CD4-positive, alpha-beta memory T cell (primary cell): ENCODE results near the gene ESRRA. TPM values are rescaled to one million over a fixed set of nuclear protein-coding genes. Genes with fewer than 3 reads are reported as not detected.

Source experiments
- CTCF ChIA-PET: fragments of 350-600 bp; sonication (Branson Sonifier 250); formaldehyde crosslinking; loops from one replicate; lab custom pipeline; 2021; ENCODE audit warnings: inconsistent platforms; ENCODE audit not compliant: partially characterized antibody; lab: Charles Lee
- POLR2A ChIA-PET: fragments of 350-600 bp; sonication (Branson Sonifier 250); formaldehyde crosslinking; loops from one replicate; lab custom pipeline; 2021; ENCODE audit not compliant: partially characterized antibody; lab: Charles Lee
- DNase-seq, 5 donors: peaks; one replicate each; pipeline versions ENCODE4 v3.0.0 to v3.0.0-alpha.2; 2020 to 2022; ENCODE audit warnings: mixed read lengths in 1 of 5
- H3K27ac ChIP-seq: one replicate; pipeline ENCODE4 v1.7.0; 2013; ENCODE audit warnings: low read depth, low read length
- H3K27me3 ChIP-seq: 2 replicates; pipeline ENCODE4 v1.7.0; 2013; ENCODE audit warnings: mild to moderate bottlenecking, low read length, moderate library complexity; ENCODE audit not compliant: insufficient read depth
- H3K36me3 ChIP-seq: 2 replicates; pipeline ENCODE4 v1.7.0; 2013; ENCODE audit warnings: mild to moderate bottlenecking, low read length, moderate library complexity; ENCODE audit not compliant: insufficient read depth
- H3K4me1 ChIP-seq: 2 replicates; pipeline ENCODE4 v1.7.0; 2013; ENCODE audit warnings: mild to moderate bottlenecking, low read length, moderate library complexity; ENCODE audit not compliant: insufficient read depth
- H3K4me3 ChIP-seq, 2 donors: one replicate each; pipeline ENCODE4 v1.7.0; 2013; ENCODE audit warnings: low read length in 2 of 2, mild to moderate bottlenecking in 1 of 2
- H3K9me3 ChIP-seq, 2 donors: one replicate each; pipeline ENCODE4 v1.7.0; 2013; ENCODE audit warnings: low read length in 2 of 2, control low read depth in 1 of 2; ENCODE audit not compliant: control insufficient read depth in 1 of 2
- H3K27ac Mint-ChIP-seq, 7 donors: one replicate each; pipeline ENCODE4 v1.8.0; 2020 to 2021; ENCODE audit warnings: mixed read lengths in 7 of 7, mild to moderate bottlenecking in 6 of 7, inconsistent platforms in 3 of 7, moderate library complexity in 3 of 7
- H3K27me3 Mint-ChIP-seq, 2 donors: one replicate each; pipeline ENCODE4 v1.8.0; 2020 to 2021; ENCODE audit warnings: mixed read lengths in 2 of 2
- H3K36me3 Mint-ChIP-seq, 2 donors: one replicate each; pipeline ENCODE4 v1.8.0; 2020 to 2021; ENCODE audit warnings: mixed read lengths in 2 of 2, inconsistent platforms in 1 of 2, mild to moderate bottlenecking in 1 of 2
- H3K4me1 Mint-ChIP-seq, 4 donors: one replicate each; pipeline ENCODE4 v1.8.0; 2020 to 2021; ENCODE audit warnings: mixed read lengths in 4 of 4, mild to moderate bottlenecking in 1 of 4
- H3K4me3 Mint-ChIP-seq, 8 donors: one replicate each; pipeline ENCODE4 v1.8.0; 2020 to 2021; ENCODE audit warnings: mixed read lengths in 8 of 8, mild to moderate bottlenecking in 7 of 8, moderate library complexity in 6 of 8, inconsistent platforms in 3 of 8
- H3K9me3 Mint-ChIP-seq, 8 donors: one replicate each; pipeline ENCODE4 v1.8.0; 2020 to 2021; ENCODE audit warnings: mixed read lengths in 8 of 8, mild to moderate bottlenecking in 5 of 8, inconsistent platforms in 3 of 8, moderate library complexity in 1 of 8
- intact Hi-C: fragments of 100-400 bp; cut with micrococcal nuclease; formaldehyde crosslinking; loops from one replicate; pipeline ENCODE4 v1.15.1; 2023
- polyA plus RNA-seq, 2 donors: library from polyadenylated mRNA; unstranded; fragments of 300-500 nt; fragmentation: Illumina TruSeq; gene quantifications; one replicate each; pipeline ENCODE4 v1.2.3, GENCODE V29; 2021
- total RNA-seq, 2 experiments: library from RNA; stranded (reverse); gene quantifications; one replicate each; pipeline ENCODE4 v1.2.3, GENCODE V29; 2021

Gene ESRRA
- total and polyA plus RNA-seq, 4 experiments from 2014 or later: 4.4 to 31.9 (median 20.9) TPM

GRCh38 chr11:64317961-64318765 lies 12.8 kb downstream of the ESRRA start, which contains the start of gene PRDX5:
TSS of gene PRDX5 (plus strand) at chr11:64318121. CDS start at chr11:64318216, 95 bp downstream.
- H3K27ac Mint-ChIP-seq: peak within 1 kb of the TSS; percentile 97 to 100 (median 100)
- H3K36me3 ChIP-seq: peaks cover 12% of the 10 kb centered on the region
- H3K27me3 Mint-ChIP-seq: no peaks in the 10 kb centered on the region
- H3K4me1 Mint-ChIP-seq: peaks cover 17 to 44% (median 29%) of the 10 kb centered on the region in 4 donors
- H3K4me3 Mint-ChIP-seq: peak within 1 kb of the TSS; percentile 95 to 99 (median 96)
- H3K4me1 ChIP-seq: peaks cover 26% of the 10 kb centered on the region
- H3K9me3 ChIP-seq: no peaks in the 10 kb centered on the region
- ChIA-PET CTCF (interaction anchor here (0.7 to 3.8 kb wide), 25 partner anchors 9 to 334 kb away, joined by 3 to 54 read pairs (median 5); partner anchors contain the start of genes CATSPERZ, CCDC88B, ESRRA and FERMT3), POLR2A (interaction anchor here (0.8 to 4.8 kb wide), 40 partner anchors 11 to 1761 kb away, joined by 3 to 153 read pairs (median 6); partner anchors contain the start of genes BAD, C11orf98, CATSPERZ and CCDC85B)
- H3K27ac ChIP-seq: peak within 1 kb of the TSS; percentile 96
- DNase-seq: peak; percentile 96 to 98 (median 97)
- H3K36me3 Mint-ChIP-seq: peaks cover 15 to 35% of the 10 kb centered on the region in 2 donors
- H3K9me3 Mint-ChIP-seq: peaks cover 0 to 2% (median 0%) of the 10 kb centered on the region in 8 donors
- peak within 1 kb of the TSS; percentile 68 to 72 for H3K4me3 ChIP-seq
- H3K27me3 ChIP-seq: no peaks in the 10 kb centered on the region
- intact Hi-C loops: loop anchor here (1.0 to 5.0 kb wide), 7 partner anchors 13 to 335 kb away; partner anchors contain the start of genes CCDC88B, ESRRA, GPR137 and RPS6KA4

- Histone ChIP-seq H3K36me3 (peaks cover 12% of the 10 kb centered on the region), H3K27ac (peak overlapping the region; percentile 96), H3K4me3 (peak overlapping the region in 1 of 2 donors; percentile 72), H3K27me3 (no peaks in the 10 kb centered on the region), H3K4me1 (peaks cover 26% of the 10 kb centered on the region), H3K9me3 (no peaks in the 10 kb centered on the region)
- H3K27ac Mint-ChIP-seq: peak overlapping the region; percentile 97 to 100 (median 100)
- intact Hi-C loops: loop anchor here (1.0 to 5.0 kb wide), 2 partner anchors 12 to 38 kb away; partner anchors contain the start of gene RPS6KA4
- POLR2A ChIA-PET: interaction anchor here (1.3 to 4.8 kb wide), 10 partner anchors 15 to 492 kb away, joined by 3 to 153 read pairs (median 18); partner anchors contain the start of genes CATSPERZ, CCDC88B, ESRRA and FKBP2
- no peak for DNase-seq
- peaks cover 16 to 41% (median 27%) of the 10 kb centered on the region in 4 donors for H3K4me1 Mint-ChIP-seq
- H3K36me3 Mint-ChIP-seq: peaks cover 12 to 35% of the 10 kb centered on the region in 2 donors
- H3K4me3 Mint-ChIP-seq: peak overlapping the region; percentile 95 to 99 (median 96)
- H3K27me3 Mint-ChIP-seq: no peaks in the 10 kb centered on the region
- peaks cover 0 to 2% (median 0%) of the 10 kb centered on the region in 8 donors for H3K9me3 Mint-ChIP-seq
- CTCF ChIA-PET: interaction anchor here (1.1 to 3.8 kb wide), 11 partner anchors 8 to 334 kb away, joined by 5 to 54 read pairs (median 10); partner anchors contain the start of genes CCDC88B, ESRRA, FERMT3 and RPS6KA4
Observed at GRCh38 chr11:64318766-64319761, 13.7 kb downstream of the ESRRA start.

- Mint-ChIP-seq H3K27me3 (no peaks in the 10 kb centered on the region), H3K36me3 (peaks cover 9 to 32% of the 10 kb centered on the region in 2 donors), H3K4me1 (peaks cover 16 to 41% (median 26%) of the 10 kb centered on the region in 4 donors), H3K9me3 (peaks cover 0 to 2% (median 0%) of the 10 kb centered on the region in 8 donors), H3K27ac (peak overlapping the region in 6 of 7 donors; percentile 28 to 68 (median 58)), H3K4me3 (peak overlapping the region in 3 of 8 donors; percentile 17 to 47 (median 17))
- intact Hi-C loops: no loop called here
- H3K4me1 ChIP-seq: peaks cover 26% of the 10 kb centered on the region
- no peak for DNase-seq
- H3K4me3 ChIP-seq: no peak overlapping the region
- H3K36me3 ChIP-seq: no peaks in the 10 kb centered on the region
- H3K27ac ChIP-seq: no peak overlapping the region
- POLR2A ChIA-PET: no interaction called here
- CTCF ChIA-PET: interaction anchor here (1.0 to 1.1 kb wide), 2 partner anchors 11 to 17 kb away, joined by 3 to 5 read pairs; no protein-coding TSS in a partner anchor
- no peaks in the 10 kb centered on the region for H3K9me3 ChIP-seq
- no peaks in the 10 kb centered on the region for H3K27me3 ChIP-seq
Observed at GRCh38 chr11:64320556-64320955, 15.2 kb downstream of the ESRRA start.

- Histone ChIP-seq H3K9me3 (no peaks in the 10 kb centered on the region), H3K27ac (no peak overlapping the region), H3K27me3 (no peaks in the 10 kb centered on the region), H3K4me1 (peaks cover 25% of the 10 kb centered on the region), H3K36me3 (no peaks in the 10 kb centered on the region), H3K4me3 (no peak overlapping the region)
- DNase-seq: no peak
- POLR2A ChIA-PET: no interaction called here
- Mint-ChIP-seq H3K9me3 (peaks cover 0 to 2% (median 0%) of the 10 kb centered on the region in 8 donors), H3K4me1 (peaks cover 16 to 41% (median 26%) of the 10 kb centered on the region in 4 donors), H3K4me3 (peak overlapping the region in 4 of 8 donors; percentile 17 to 47 (median 40)), H3K27me3 (no peaks in the 10 kb centered on the region), H3K36me3 (peaks cover 9 to 32% of the 10 kb centered on the region in 2 donors), H3K27ac (peak overlapping the region in 6 of 7 donors; percentile 18 to 84 (median 66))
- intact Hi-C loops: no loop called here
- CTCF ChIA-PET: no interaction called here
Observed at GRCh38 chr11:64321026-64321425, 15.7 kb downstream of the ESRRA start.

GRCh38 chr11:64321533-64321932 lies 16.2 kb downstream of the ESRRA start:
- Mint-ChIP-seq H3K27me3 (no peaks in the 10 kb centered on the region), H3K4me3 (peak overlapping the region in 1 of 8 donors; percentile 47), H3K36me3 (peaks cover 9 to 28% of the 10 kb centered on the region in 2 donors), H3K9me3 (peaks cover 0 to 2% (median 0%) of the 10 kb centered on the region in 8 donors), H3K27ac (peak overlapping the region in 3 of 7 donors; percentile 34 to 84 (median 39)), H3K4me1 (peaks cover 16 to 37% (median 25%) of the 10 kb centered on the region in 4 donors)
- Histone ChIP-seq H3K9me3 (no peaks in the 10 kb centered on the region), H3K27ac (no peak overlapping the region), H3K27me3 (no peaks in the 10 kb centered on the region), H3K36me3 (no peaks in the 10 kb centered on the region), H3K4me1 (peaks cover 20% of the 10 kb centered on the region), H3K4me3 (no peak overlapping the region)
- CTCF ChIA-PET: interaction anchor here (0.5 to 2.5 kb wide), 3 partner anchors 10 to 954 kb away, joined by 3 to 5 read pairs (median 3); partner anchors contain the start of gene ESRRA
- POLR2A ChIA-PET: interaction anchor here (1.1 to 1.3 kb wide), 2 partner anchors 16 to 18 kb away, joined by 3 to 4 read pairs; partner anchors contain the start of genes CCDC88B and ESRRA
- DNase-seq: no peak
- intact Hi-C loops: no loop called here

- DNase-seq: no peak
- CTCF ChIA-PET: interaction anchor here (2.5 kb wide), 1 partner anchor 18 kb away, joined by 5 read pairs; the partner anchor contains the start of gene ESRRA
- H3K36me3 Mint-ChIP-seq: peaks cover 9 to 15% of the 10 kb centered on the region in 2 donors
- no peaks in the 10 kb centered on the region for H3K9me3 ChIP-seq
- intact Hi-C loops: no loop called here
- peaks cover 0 to under 1% (median 0%) of the 10 kb centered on the region in 8 donors for H3K9me3 Mint-ChIP-seq
- POLR2A ChIA-PET: interaction anchor here (1.1 to 1.3 kb wide), 2 partner anchors 17 to 18 kb away, joined by 3 to 4 read pairs; partner anchors contain the start of genes CCDC88B and ESRRA
- H3K27me3 ChIP-seq: no peaks in the 10 kb centered on the region
- H3K27ac ChIP-seq: no peak overlapping the region
- peaks cover 12 to 24% (median 17%) of the 10 kb centered on the region in 4 donors for H3K4me1 Mint-ChIP-seq
- H3K4me3 Mint-ChIP-seq: no peak overlapping the region
- no peaks in the 10 kb centered on the region for H3K36me3 ChIP-seq
- H3K27me3 Mint-ChIP-seq: no peaks in the 10 kb centered on the region
- H3K27ac Mint-ChIP-seq: no peak overlapping the region
- H3K4me3 ChIP-seq: no peak overlapping the region
- peaks cover 12% of the 10 kb centered on the region for H3K4me1 ChIP-seq
Observed at GRCh38 chr11:64322925-64323260, 17.6 kb downstream of the ESRRA start.
